ENCODE results near the gene NTM.

The NTM gene

GRCh38 chr11:131684111-131685060 lies 314.0 kb downstream of the NTM start:
- Histone ChIP-seq H3K9me3 (ENCODE audit: control insufficient read depth, low read length) (no peaks in the 10 kb centered on the region), H3K36me3 (ENCODE audit: control insufficient read depth, insufficient read depth, low read length) (no peaks in the 10 kb centered on the region), H3K27ac (ENCODE audit: low read depth, low read length, severe bottlenecking) (no peak overlapping the region), H3K4me1 (ENCODE audit: control insufficient read depth, insufficient read depth, low read length, poor library complexity, severe bottlenecking) (peaks cover 5% of the 10 kb centered on the region), H3K4me3 (ENCODE audit: extremely low read depth, insufficient read depth, low read length, poor library complexity, severe bottlenecking) (no peak overlapping the region)
- 85% methylated on average over 12 to 15 of the region's 15 CpGs for WGBS, 2 experiments (ENCODE audit: insufficient coverage in 2 of 2)

- H3K4me3 ChIP-seq (ENCODE audit: extremely low read depth, insufficient read depth, low read length, poor library complexity, severe bottlenecking) = no peak overlapping the region
- H3K9me3 ChIP-seq (ENCODE audit: control insufficient read depth, low read length) = no peaks in the 10 kb centered on the region
- 84 to 93% methylated on average over 6 of the region's 6 CpGs for WGBS, 2 experiments (ENCODE audit: insufficient coverage in 2 of 2)
- no peaks in the 10 kb centered on the region for H3K36me3 ChIP-seq (ENCODE audit: control insufficient read depth, insufficient read depth, low read length)
- H3K27ac ChIP-seq (ENCODE audit: low read depth, low read length, severe bottlenecking) = no peak overlapping the region
- H3K4me1 ChIP-seq (ENCODE audit: control insufficient read depth, insufficient read depth, low read length, poor library complexity, severe bottlenecking) = peaks cover 5% of the 10 kb centered on the region
These were observed 314.8 kb downstream of the NTM start for GRCh38 chr11:131685206-131685605.

DNA sequence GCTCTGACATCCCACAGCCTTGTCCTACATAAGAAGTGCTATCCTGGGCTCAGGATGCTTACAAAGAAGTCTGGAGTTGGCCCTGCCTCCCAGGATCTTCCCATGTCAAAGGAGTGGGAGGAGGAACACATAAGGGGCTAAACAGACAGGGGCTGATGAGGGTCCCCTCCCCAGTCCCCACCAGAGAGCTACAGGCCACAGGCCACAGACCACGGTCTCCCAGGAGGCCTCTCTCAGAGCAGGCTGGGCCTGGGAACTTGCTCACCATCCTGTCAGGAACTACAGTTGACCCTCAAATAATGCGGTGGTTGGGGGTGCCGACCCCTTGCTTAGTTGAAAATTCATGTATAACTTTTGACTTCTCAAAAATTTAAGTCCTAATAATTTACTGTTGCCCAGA lies 315.5 kb downstream of the NTM start:
- H3K4me1 ChIP-seq (ENCODE audit: control insufficient read depth, insufficient read depth, low read length, poor library complexity, severe bottlenecking) = peaks cover 5% of the 10 kb centered on the region
- H3K9me3 ChIP-seq (ENCODE audit: control insufficient read depth, low read length) = no peaks in the 10 kb centered on the region
- H3K36me3 ChIP-seq (ENCODE audit: control insufficient read depth, insufficient read depth, low read length) = no peaks in the 10 kb centered on the region
- no peak overlapping the region for H3K4me3 ChIP-seq (ENCODE audit: extremely low read depth, insufficient read depth, low read length, poor library complexity, severe bottlenecking)
- 93 to 100% methylated on average over 1 to 3 of the region's 3 CpGs for WGBS, 2 experiments (ENCODE audit: insufficient coverage in 2 of 2)
- H3K27ac ChIP-seq (ENCODE audit: low read depth, low read length, severe bottlenecking) = no peak overlapping the region

GRCh38 chr11:131686836-131687235 lies 316.4 kb downstream of the NTM start:
- Histone ChIP-seq H3K36me3 (ENCODE audit: control insufficient read depth, insufficient read depth, low read length) (no peaks in the 10 kb centered on the region), H3K4me1 (ENCODE audit: control insufficient read depth, insufficient read depth, low read length, poor library complexity, severe bottlenecking) (peaks cover 5% of the 10 kb centered on the region), H3K4me3 (ENCODE audit: extremely low read depth, insufficient read depth, low read length, poor library complexity, severe bottlenecking) (no peak overlapping the region), H3K27ac (ENCODE audit: low read depth, low read length, severe bottlenecking) (no peak overlapping the region), H3K9me3 (ENCODE audit: control insufficient read depth, low read length) (no peaks in the 10 kb centered on the region)
- WGBS, 2 experiments (ENCODE audit: insufficient coverage in 2 of 2) = 92 to 93% methylated on average over 9 of the region's 9 CpGs

- Histone ChIP-seq H3K36me3 (ENCODE audit: control insufficient read depth, insufficient read depth, low read length) (no peaks in the 10 kb centered on the region), H3K27ac (ENCODE audit: low read depth, low read length, severe bottlenecking) (no peak overlapping the region), H3K4me3 (ENCODE audit: extremely low read depth, insufficient read depth, low read length, poor library complexity, severe bottlenecking) (no peak overlapping the region), H3K9me3 (ENCODE audit: control insufficient read depth, low read length) (no peaks in the 10 kb centered on the region), H3K4me1 (ENCODE audit: control insufficient read depth, insufficient read depth, low read length, poor library complexity, severe bottlenecking) (peaks cover 5% of the 10 kb centered on the region)
- WGBS, 2 experiments (ENCODE audit: insufficient coverage in 2 of 2) = 83 to 90% methylated on average over 23 to 26 of the region's 30 CpGs
These were observed 317.1 kb downstream of the NTM start for GRCh38 chr11:131687291-131688047.

GRCh38 chr11:131688048-131688693 lies 317.8 kb downstream of the NTM start:
- Histone ChIP-seq H3K4me1 (ENCODE audit: control insufficient read depth, insufficient read depth, low read length, poor library complexity, severe bottlenecking) (peaks cover 5% of the 10 kb centered on the region), H3K9me3 (ENCODE audit: control insufficient read depth, low read length) (no peaks in the 10 kb centered on the region), H3K4me3 (ENCODE audit: extremely low read depth, insufficient read depth, low read length, poor library complexity, severe bottlenecking) (no peak overlapping the region), H3K27ac (ENCODE audit: low read depth, low read length, severe bottlenecking) (no peak overlapping the region), H3K36me3 (ENCODE audit: control insufficient read depth, insufficient read depth, low read length) (no peaks in the 10 kb centered on the region)
- 6 to 20% methylated on average over 22 to 24 of the region's 34 CpGs for WGBS, 2 experiments (ENCODE audit: insufficient coverage in 2 of 2)

DNA sequence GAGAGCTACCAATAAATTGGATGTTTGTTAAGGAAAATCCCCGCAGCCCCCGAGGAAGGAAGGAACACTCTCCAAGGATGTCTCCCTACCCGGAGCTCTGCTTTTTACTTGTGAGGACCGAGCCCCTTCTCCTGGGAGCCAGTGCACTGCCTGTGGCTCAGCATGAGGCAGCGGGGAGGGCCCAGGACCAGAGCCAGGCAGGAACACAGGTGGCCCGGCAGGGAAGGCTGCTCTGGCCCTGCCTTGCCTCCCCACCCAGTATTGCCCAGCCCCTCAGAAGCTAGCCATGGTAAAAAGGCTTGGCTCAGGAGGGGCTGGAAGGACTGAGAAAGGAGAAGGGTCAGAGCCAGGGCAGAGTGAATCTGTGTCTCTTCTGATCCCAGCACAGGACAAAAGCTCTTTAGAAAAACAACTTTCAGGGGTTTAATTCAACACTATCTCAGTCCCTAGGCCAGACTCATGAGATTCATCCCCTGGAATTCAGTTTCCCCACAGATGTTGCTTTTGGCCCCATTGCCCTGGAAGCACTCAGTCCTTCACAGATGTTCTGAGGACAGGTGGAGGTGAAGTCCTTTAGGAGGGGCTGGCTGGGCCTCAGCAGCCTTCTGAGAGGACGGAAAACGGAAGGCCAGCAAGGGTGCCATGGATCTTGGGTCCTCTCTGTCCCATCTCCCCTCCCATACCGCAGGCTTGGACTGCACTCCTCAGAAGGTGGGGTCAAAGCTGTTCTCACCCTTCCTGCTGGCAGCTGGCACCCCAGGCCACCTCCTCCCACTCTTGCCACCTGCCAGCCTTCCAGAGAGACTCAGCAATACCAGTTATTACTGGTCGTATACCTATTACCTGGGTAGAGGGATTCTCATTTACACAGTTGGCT lies 318.9 kb downstream of the NTM start:
- no peak overlapping the region for H3K27ac ChIP-seq (ENCODE audit: low read depth, low read length, severe bottlenecking)
- H3K4me3 ChIP-seq (ENCODE audit: extremely low read depth, insufficient read depth, low read length, poor library complexity, severe bottlenecking) = no peak overlapping the region
- no peaks in the 10 kb centered on the region for H3K9me3 ChIP-seq (ENCODE audit: control insufficient read depth, low read length)
- no peaks in the 10 kb centered on the region for H3K36me3 ChIP-seq (ENCODE audit: control insufficient read depth, insufficient read depth, low read length)
- peaks cover 5% of the 10 kb centered on the region for H3K4me1 ChIP-seq (ENCODE audit: control insufficient read depth, insufficient read depth, low read length, poor library complexity, severe bottlenecking)
- WGBS, 2 experiments (ENCODE audit: insufficient coverage in 2 of 2) = 90% methylated on average over 7 to 9 of the region's 10 CpGs

DNA sequence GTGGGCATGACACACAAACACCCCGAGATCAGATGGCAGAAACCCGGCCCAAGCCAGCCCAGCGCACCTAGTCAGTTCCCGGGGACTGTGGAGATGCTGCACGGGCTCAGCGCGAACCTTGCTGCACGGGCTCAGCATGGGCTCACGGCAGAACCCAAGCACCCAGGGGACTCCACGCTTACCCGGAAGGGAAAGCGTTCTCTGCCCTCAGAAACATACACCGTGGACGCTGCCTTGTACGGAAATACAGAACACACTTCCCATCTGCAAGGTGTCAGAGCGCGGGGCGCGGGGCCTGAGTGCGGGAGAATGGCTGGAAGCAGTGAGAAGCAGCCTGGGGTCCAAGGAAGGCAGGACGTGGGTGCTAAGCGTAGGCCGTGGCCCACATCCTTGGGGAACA lies 319.9 kb downstream of the NTM start:
- 93 to 95% methylated on average over 21 to 23 of the region's 23 CpGs for WGBS, 2 experiments (ENCODE audit: insufficient coverage in 2 of 2)
- no peaks in the 10 kb centered on the region for H3K9me3 ChIP-seq (ENCODE audit: control insufficient read depth, low read length)
- no peak overlapping the region for H3K4me3 ChIP-seq (ENCODE audit: extremely low read depth, insufficient read depth, low read length, poor library complexity, severe bottlenecking)
- peaks cover 5% of the 10 kb centered on the region for H3K4me1 ChIP-seq (ENCODE audit: control insufficient read depth, insufficient read depth, low read length, poor library complexity, severe bottlenecking)
- no peaks in the 10 kb centered on the region for H3K36me3 ChIP-seq (ENCODE audit: control insufficient read depth, insufficient read depth, low read length)
- no peak overlapping the region for H3K27ac ChIP-seq (ENCODE audit: low read depth, low read length, severe bottlenecking)

DNA sequence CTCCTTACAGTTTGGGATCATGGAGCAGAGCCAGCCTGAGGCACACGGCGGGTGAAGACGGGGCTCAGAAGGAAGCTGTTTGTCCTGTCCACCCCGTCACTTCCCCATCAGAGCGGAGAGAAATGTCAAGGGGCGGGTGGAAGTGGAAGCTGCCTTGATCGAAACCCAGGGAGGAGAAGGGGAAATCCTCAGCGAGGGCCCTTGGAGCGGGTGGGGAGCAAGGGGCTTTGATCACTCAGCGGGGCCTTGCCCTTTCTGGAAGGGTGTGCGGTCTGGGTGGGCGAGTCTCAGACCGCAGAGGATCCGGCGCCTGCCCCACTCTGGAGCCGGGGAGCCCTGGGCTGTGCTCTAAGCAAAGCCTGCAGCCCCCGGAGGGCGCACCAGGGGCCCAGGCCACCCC lies 320.4 kb downstream of the NTM start:
- Histone ChIP-seq H3K4me1 (ENCODE audit: control insufficient read depth, insufficient read depth, low read length, poor library complexity, severe bottlenecking) (peaks cover 5% of the 10 kb centered on the region), H3K27ac (ENCODE audit: low read depth, low read length, severe bottlenecking) (no peak overlapping the region), H3K4me3 (ENCODE audit: extremely low read depth, insufficient read depth, low read length, poor library complexity, severe bottlenecking) (no peak overlapping the region), H3K36me3 (ENCODE audit: control insufficient read depth, insufficient read depth, low read length) (no peaks in the 10 kb centered on the region), H3K9me3 (ENCODE audit: control insufficient read depth, low read length) (no peaks in the 10 kb centered on the region)
- WGBS, 2 experiments (ENCODE audit: insufficient coverage in 2 of 2) = 95 to 100% methylated on average over 14 to 16 of the region's 18 CpGs
